ENCODE results near the gene CCNG2. TPM values are rescaled to one million over a fixed set of nuclear protein-coding genes. Genes with fewer than 3 reads are reported as not detected.

Gene CCNG2
- total RNA-seq, 2 donors from 2014 or later = 23.7 to 65.0 TPM

GRCh38 chr4:77181720-77182119 is 24.7 kb downstream of the CCNG2 start:
- ATAC-seq (ENCODE audit: insufficient number of reproducible peaks, low FRiP score, low read depth) (no peak), DNase-seq (ENCODE audit: low spot score) (no peak)
- H3K27me3 ChIP-seq (replicated peaks; ENCODE audit: insufficient read depth) = no peaks in the 10 kb centered on the region
- H3K36me3 ChIP-seq = no peaks in the 10 kb centered on the region
- H3K4me3 ChIP-seq = no peak overlapping the region
- no peaks in the 10 kb centered on the region for H3K4me1 ChIP-seq (ENCODE audit: control insufficient read depth in 1 of 2, low read depth in 2 of 2)
- H3K27ac ChIP-seq = no peak overlapping the region
- H3K9me3 ChIP-seq = no peaks in the 10 kb centered on the region
- TF ChIP-seq, protein P1, sequence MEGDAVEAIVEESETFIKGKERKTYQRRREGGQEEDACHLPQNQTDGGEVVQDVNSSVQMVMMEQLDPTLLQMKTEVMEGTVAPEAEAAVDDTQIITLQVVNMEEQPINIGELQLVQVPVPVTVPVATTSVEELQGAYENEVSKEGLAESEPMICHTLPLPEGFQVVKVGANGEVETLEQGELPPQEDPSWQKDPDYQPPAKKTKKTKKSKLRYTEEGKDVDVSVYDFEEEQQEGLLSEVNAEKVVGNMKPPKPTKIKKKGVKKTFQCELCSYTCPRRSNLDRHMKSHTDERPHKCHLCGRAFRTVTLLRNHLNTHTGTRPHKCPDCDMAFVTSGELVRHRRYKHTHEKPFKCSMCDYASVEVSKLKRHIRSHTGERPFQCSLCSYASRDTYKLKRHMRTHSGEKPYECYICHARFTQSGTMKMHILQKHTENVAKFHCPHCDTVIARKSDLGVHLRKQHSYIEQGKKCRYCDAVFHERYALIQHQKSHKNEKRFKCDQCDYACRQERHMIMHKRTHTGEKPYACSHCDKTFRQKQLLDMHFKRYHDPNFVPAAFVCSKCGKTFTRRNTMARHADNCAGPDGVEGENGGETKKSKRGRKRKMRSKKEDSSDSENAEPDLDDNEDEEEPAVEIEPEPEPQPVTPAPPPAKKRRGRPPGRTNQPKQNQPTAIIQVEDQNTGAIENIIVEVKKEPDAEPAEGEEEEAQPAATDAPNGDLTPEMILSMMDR (IDR thresholded peaks at IDR 0.05) = no peak

DNA sequence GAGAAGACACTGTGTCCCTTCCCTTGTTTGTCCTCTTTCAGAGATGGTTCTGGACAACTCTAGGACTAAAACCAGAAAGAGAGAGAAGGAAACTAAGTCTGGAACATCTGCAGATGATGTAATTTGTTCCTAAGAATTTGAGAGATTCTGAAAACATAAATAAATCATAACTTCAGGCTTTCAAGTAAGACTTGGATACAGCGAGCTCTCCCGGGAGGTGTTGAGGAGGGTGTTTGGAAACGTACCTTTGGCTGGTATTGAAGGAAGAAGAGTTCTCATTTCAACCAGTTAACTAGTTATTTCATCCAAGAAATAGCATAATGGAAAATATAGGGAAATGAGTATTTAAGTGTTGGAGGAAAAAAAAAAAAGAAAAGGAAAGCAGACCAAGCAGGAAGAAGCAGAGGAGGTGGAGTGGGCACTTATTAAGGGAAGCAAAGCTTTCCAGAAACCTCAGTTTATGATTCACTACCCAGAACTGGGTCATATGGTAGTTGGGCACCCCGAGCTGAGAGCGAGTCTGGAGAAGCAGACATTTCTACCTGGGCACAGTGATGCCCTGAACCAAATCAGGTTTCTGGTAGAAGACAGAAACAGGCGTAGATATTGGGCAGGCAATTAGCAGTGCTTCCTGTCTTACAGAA is 26.9 kb downstream of the CCNG2 start:
- no peaks in the 10 kb centered on the region for H3K9me3 ChIP-seq
- DNase-seq (ENCODE audit: low spot score) (no peak), ATAC-seq (ENCODE audit: insufficient number of reproducible peaks, low FRiP score, low read depth) (no peak)
- H3K36me3 ChIP-seq = no peaks in the 10 kb centered on the region
- TF ChIP-seq, protein P1 (IDR thresholded peaks at IDR 0.05) = no peak
- H3K4me3 ChIP-seq = no peak overlapping the region
- no peaks in the 10 kb centered on the region for H3K4me1 ChIP-seq (ENCODE audit: control insufficient read depth in 1 of 2, low read depth in 2 of 2)
- H3K27me3 ChIP-seq (replicated peaks; ENCODE audit: insufficient read depth) = no peaks in the 10 kb centered on the region
- H3K27ac ChIP-seq = no peak overlapping the region

DNA sequence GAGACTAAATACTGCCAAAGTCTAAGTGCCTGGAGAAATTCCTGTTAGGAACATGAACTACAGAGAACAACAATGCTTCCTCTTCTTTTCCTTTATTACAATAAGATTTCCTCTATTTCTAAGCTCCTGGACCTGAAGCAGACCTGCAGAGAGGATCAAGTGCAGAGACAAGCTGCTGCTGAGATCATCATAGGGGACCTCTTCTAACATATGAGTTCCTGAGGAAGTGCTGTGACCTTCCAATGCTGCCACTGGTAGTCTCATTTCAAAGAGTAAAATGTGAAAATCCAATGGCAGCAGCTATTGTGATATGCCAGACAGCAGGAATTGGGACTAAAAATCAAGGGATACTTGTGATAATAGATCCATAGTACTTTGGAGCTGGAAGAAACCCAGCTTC is 28.0 kb downstream of the CCNG2 start:
- no peaks in the 10 kb centered on the region for H3K36me3 ChIP-seq
- H3K9me3 ChIP-seq = no peaks in the 10 kb centered on the region
- H3K27me3 ChIP-seq (replicated peaks; ENCODE audit: insufficient read depth) = no peaks in the 10 kb centered on the region
- no peak overlapping the region for H3K27ac ChIP-seq
- DNase-seq (ENCODE audit: low spot score) = no peak
- TF ChIP-seq, protein P1 (IDR thresholded peaks at IDR 0.05) = no peak
- no peak overlapping the region for H3K4me3 ChIP-seq
- no peaks in the 10 kb centered on the region for H3K4me1 ChIP-seq (ENCODE audit: control insufficient read depth in 1 of 2, low read depth in 2 of 2)
- no peak for ATAC-seq (ENCODE audit: insufficient number of reproducible peaks, low FRiP score, low read depth)

DNA sequence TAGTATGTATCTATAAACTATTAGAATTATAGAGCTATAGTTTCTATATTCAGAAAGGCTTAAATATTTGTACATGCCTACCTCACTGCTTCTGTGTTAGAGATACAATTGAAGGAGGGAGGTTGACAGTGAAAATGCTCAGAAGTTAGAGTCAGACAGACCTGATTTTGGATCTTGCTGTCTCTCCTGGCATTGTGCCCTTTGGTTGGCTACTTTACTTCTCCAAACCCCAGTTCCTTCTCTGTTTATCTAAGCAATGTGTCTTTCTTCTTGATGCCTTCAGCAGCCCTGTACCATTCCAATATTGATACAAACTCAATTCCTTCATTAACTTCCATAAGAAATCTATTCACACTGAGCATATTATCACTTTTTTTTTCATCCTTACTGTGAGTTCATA is 28.7 kb downstream of the CCNG2 start:
- ATAC-seq (ENCODE audit: insufficient number of reproducible peaks, low FRiP score, low read depth) (no peak), DNase-seq (ENCODE audit: low spot score) (no peak)
- Histone ChIP-seq H3K36me3 (no peaks in the 10 kb centered on the region), H3K27ac (no peak overlapping the region), H3K4me3 (no peak overlapping the region), H3K9me3 (no peaks in the 10 kb centered on the region), H3K27me3 (replicated peaks; ENCODE audit: insufficient read depth) (no peaks in the 10 kb centered on the region), H3K4me1 (ENCODE audit: control insufficient read depth in 1 of 2, low read depth in 2 of 2) (no peaks in the 10 kb centered on the region)
- TF ChIP-seq, protein P1 (IDR thresholded peaks at IDR 0.05) = no peak

GRCh38 chr4:77187322-77187721 is 30.3 kb downstream of the CCNG2 start:
- TF ChIP-seq, protein P1 (IDR thresholded peaks at IDR 0.05) = no peak

More at GRCh38 chr4:77187322-77187721, 30.3 kb downstream of the CCNG2 start:
- DNase-seq (ENCODE audit: low spot score) = no peak
- Histone ChIP-seq H3K9me3 (no peaks in the 10 kb centered on the region), H3K27me3 (replicated peaks; ENCODE audit: insufficient read depth) (no peaks in the 10 kb centered on the region), H3K4me3 (no peak overlapping the region), H3K36me3 (no peaks in the 10 kb centered on the region), H3K27ac (no peak overlapping the region), H3K4me1 (ENCODE audit: control insufficient read depth in 1 of 2, low read depth in 2 of 2) (no peaks in the 10 kb centered on the region)
- no peak for ATAC-seq (ENCODE audit: insufficient number of reproducible peaks, low FRiP score, low read depth)

Measured in thoracic aorta (tissue), 2 donors.